NK-92 treated with Interleukin-12 subunit alpha and Interleukin-12 subunit beta, amount 100 ng/mL, for 24 hours (cell line): ENCODE results near the gene MEST.
"Not testable (repeated sequence)": the region's sequence is repeated elsewhere in the genome, so short reads cannot be mapped to it uniquely, and the experiment has no call there.

Source experiments
- DNase-seq: peaks from one replicate; lab custom pipeline; 2025; lab: John Stamatoyannopoulos, UW

Gene MEST

GRCh38 chr7:130491841-130492522 is at the start of gene MEST:
Gene MEST, plus strand, starts transcription at chr7:130492085. Its CDS starts 229 bp downstream, at chr7:130492314.
- no peak for DNase-seq

GRCh38 chr7:130442601-130443000 is 49.3 kb upstream of the MEST start:
- no peak for DNase-seq

GRCh38 chr7:130444234-130444633 is 47.7 kb upstream of the MEST start:
- no peak for DNase-seq

- DNase-seq, result no peak
These were observed 47.0 kb upstream of the MEST start for GRCh38 chr7:130444751-130445407.

- DNase-seq, result no peak
These were observed 45.6 kb upstream of the MEST start for GRCh38 chr7:130446259-130446658.

GRCh38 chr7:130451344-130451743 is 40.5 kb upstream of the MEST start:
- DNase-seq, result not testable (repeated sequence)

- no peak for DNase-seq
These were observed 38.9 kb upstream of the MEST start for GRCh38 chr7:130452951-130453350.

- DNase-seq, result no peak
These were observed 36.9 kb upstream of the MEST start for GRCh38 chr7:130454959-130455358.

- no peak for DNase-seq
These were observed 33.6 kb upstream of the MEST start for GRCh38 chr7:130458257-130458656.

- no peak for DNase-seq
These were observed 30.6 kb upstream of the MEST start for GRCh38 chr7:130461272-130461671.

- DNase-seq, result no peak
These were observed 28.1 kb upstream of the MEST start for GRCh38 chr7:130463553-130464434.

- no peak for DNase-seq
These were observed 23.3 kb upstream of the MEST start for GRCh38 chr7:130468612-130469011.

GRCh38 chr7:130471974-130472373 is 19.9 kb upstream of the MEST start:
- DNase-seq, result no peak

- DNase-seq, result no peak
These were observed 18.6 kb upstream of the MEST start for GRCh38 chr7:130473289-130473688.

GRCh38 chr7:130473876-130474275 is 18.0 kb upstream of the MEST start:
- DNase-seq, result no peak

GRCh38 chr7:130475776-130476175 is 16.1 kb upstream of the MEST start:
- no peak for DNase-seq

GRCh38 chr7:130476297-130477150 is 15.4 kb upstream of the MEST start:
- no peak for DNase-seq

GRCh38 chr7:130478991-130479390 is 12.9 kb upstream of the MEST start:
- DNase-seq, result no peak

GRCh38 chr7:130479716-130480400 is 12.0 kb upstream of the MEST start:
- DNase-seq, result no peak

- no peak for DNase-seq
These were observed 10.0 kb upstream of the MEST start for GRCh38 chr7:130481898-130482297.

- no peak for DNase-seq
These were observed 8.9 kb upstream of the MEST start for GRCh38 chr7:130483031-130483430.
